GM20431 (cell line): Measurements from ENCODE around the gene AFTPH.

Source experiments
- in situ Hi-C: fragments of 300-500 bp; cut with MseI, MboI; formaldehyde crosslinking; loops from one replicate; pipeline ENCODE4 v1.15.0; 2020; ENCODE audit warnings: low sequenced_read_pairs; ENCODE audit not compliant: unreplicated experiment

The AFTPH gene

GRCh38 chr2:64581777-64582539 lies 57.8 kb downstream of the AFTPH start:
- in situ Hi-C loops: no loop called here

DNA sequence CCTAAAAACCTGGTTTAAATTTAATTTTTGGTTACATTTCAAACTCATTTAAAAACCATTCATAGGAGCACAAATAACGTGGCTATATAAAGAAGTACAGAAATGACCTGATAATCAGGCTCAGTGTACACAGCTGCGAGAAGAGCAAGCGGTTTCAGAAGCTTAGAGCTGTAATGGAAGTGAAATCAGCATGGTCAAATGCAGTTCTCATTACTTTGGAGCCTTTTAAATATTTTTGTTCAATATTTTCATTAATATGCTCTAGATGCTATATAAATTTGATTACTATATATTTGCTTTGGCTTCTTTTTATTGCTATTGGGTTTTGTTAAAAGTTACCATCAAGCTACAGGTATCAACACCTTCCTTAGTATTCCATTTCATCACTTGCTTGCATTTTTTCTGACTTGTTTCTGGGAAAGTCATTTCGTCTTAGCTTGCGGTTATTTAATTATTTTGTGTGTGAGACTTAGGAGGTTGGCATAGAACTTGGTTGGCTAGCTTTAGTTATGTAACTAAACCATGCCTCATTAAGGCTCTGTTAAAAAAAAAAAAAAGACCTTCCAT lies 58.7 kb downstream of the AFTPH start:
- in situ Hi-C loops: no loop called here

- in situ Hi-C loops: no loop called here
These were observed 61.9 kb downstream of the AFTPH start for GRCh38 chr2:64586054-64586453.

DNA sequence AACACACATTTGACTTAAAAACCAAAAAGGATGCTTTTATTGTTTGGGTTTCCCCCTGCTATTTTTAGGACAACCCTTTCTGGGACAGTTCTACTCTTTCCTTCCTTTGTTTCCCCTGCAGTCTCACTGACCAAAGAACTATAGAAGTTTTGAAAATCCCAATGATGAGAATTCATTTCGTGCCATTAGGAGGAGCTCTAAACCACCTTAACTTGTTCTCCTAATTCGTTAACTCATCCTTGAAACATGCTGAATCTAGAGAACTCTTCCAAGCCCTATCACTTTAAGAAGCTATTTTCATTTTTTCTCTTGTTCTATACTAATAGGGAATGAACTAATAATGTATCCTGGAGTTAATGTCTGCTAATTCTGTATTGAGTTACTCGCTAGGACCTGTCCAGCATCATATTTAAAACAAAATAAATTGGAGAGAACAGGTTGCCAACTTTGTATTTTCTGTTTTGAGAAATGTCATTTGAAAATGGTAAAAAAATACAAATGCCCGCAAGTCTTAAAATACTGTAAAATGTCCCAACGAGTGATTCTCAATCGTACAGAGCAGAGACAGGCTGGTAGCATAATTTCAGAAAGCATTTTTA lies 62.9 kb downstream of the AFTPH start:
- in situ Hi-C loops: no loop called here

DNA sequence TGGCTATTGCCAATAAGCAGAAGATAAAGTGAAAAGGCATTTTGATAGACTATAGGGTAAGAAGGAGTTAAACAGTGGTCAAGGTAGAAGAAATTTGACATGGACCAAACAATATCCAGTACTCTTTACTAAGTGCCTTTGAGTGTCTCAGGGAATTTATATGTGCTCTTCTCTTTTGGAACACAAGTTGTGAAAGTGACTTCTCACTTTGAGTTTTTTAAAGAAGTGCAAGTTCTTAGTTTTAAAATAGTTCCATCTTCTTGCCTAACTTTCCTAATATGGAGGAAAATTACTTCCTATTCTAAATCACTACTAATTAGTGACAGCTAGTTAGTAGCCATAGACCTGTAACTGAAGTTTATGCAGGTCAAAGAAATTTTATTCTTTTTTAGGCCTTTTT lies 63.4 kb downstream of the AFTPH start:
- in situ Hi-C loops: no loop called here

DNA sequence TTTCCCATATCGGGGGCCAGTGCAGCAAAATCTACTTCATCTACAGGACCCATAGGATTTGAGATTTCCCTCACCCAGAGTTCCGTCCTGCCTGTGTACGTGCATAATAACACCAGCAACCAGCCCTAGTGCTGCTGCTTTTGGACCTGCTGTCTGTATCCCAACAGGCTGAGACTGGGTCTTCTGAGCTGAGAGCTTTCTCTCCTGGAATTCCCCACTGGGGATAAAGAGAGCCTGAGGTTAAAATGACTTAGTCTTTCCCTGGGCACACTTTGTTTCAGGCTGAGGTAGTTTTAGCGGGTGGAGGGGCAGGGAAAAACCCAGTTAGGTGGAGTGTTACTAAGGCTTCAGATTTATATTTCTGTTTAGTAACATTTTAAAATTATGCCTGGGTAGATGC lies 67.1 kb downstream of the AFTPH start:
- in situ Hi-C loops: no loop called here

- in situ Hi-C loops: no loop called here
These were observed 69.0 kb downstream of the AFTPH start for GRCh38 chr2:64593035-64593655.

GRCh38 chr2:64594226-64594989 lies 70.3 kb downstream of the AFTPH start:
- in situ Hi-C loops: no loop called here

GRCh38 chr2:64595397-64596176 lies 71.5 kb downstream of the AFTPH start:
- in situ Hi-C loops: no loop called here

DNA sequence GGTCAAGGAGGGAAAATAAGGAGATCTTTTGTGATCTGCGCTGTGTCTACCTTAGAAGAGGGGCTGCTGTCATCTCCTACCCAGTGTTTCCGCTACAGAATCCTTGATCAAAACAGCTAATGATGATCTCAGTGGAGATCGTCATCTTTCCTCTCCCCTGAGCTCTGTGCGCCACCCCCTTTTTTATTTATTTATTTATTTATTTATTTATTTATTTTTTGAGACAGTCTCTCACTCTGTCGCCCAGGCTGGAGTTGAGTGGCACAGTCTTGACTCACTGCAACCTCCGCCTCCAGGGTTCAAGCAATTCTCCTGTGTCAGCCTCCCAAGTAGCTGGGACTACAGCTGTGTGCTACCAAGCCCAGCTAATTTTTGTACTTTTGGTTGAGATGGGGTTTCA lies 74.1 kb downstream of the AFTPH start:
- in situ Hi-C loops: no loop called here

- in situ Hi-C loops: no loop called here
These were observed 75.3 kb downstream of the AFTPH start for GRCh38 chr2:64599469-64599868.

GRCh38 chr2:64601034-64601754 lies 77.1 kb downstream of the AFTPH start:
- in situ Hi-C loops: loop anchor here (25.0 kb wide), 1 partner anchor 261 kb away; no protein-coding TSS in a partner anchor

- in situ Hi-C loops: loop anchor here (25.0 kb wide), 1 partner anchor 260 kb away; no protein-coding TSS in a partner anchor
These were observed 77.8 kb downstream of the AFTPH start for GRCh38 chr2:64601785-64602391.

DNA sequence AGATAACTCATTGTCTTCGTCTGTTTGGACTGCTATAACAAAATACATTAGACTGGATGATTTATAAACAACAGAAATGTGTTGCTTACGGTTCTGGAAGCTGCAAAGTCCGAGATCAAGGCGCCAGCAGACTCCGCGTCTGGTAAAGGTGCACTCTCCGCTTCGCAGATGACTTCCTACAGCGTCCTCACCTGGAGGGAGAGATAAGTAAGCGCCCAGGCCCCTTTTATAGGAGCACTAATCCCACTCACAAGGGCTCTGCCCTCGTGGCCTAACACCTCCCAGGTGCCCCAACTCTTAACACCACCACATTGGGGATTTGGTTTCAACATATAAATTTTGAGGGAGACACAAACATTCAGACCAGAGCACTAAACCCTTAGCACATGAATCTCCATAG lies 78.3 kb downstream of the AFTPH start:
- in situ Hi-C loops: loop anchor here (25.0 kb wide), 1 partner anchor 260 kb away; no protein-coding TSS in a partner anchor

- in situ Hi-C loops: loop anchor here (25.0 kb wide), 1 partner anchor 258 kb away; no protein-coding TSS in a partner anchor
These were observed 80.0 kb downstream of the AFTPH start for GRCh38 chr2:64604155-64604554.

DNA sequence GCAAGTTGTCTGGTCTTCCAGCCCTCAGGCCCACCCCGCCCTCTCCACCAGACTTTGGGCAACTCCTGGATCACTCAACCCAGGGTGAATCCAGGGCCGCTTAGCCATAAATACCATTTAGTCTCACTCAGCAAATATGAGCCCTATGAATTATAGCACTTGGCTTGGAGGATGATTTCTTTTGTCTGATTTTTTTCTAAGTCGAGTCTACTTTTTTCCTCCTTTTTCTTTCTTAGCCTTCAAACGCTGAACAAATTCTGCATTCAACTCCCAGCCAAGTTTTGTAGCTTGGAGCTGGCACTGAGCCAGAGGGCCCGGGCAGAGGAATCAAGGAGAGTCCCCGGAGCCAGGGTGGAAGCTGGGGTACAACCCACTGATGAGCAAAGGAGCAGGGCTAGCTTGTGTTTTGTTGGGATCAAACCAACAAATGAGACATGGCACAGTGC lies 80.9 kb downstream of the AFTPH start:
- in situ Hi-C loops: loop anchor here (25.0 kb wide), 1 partner anchor 257 kb away; no protein-coding TSS in a partner anchor

DNA sequence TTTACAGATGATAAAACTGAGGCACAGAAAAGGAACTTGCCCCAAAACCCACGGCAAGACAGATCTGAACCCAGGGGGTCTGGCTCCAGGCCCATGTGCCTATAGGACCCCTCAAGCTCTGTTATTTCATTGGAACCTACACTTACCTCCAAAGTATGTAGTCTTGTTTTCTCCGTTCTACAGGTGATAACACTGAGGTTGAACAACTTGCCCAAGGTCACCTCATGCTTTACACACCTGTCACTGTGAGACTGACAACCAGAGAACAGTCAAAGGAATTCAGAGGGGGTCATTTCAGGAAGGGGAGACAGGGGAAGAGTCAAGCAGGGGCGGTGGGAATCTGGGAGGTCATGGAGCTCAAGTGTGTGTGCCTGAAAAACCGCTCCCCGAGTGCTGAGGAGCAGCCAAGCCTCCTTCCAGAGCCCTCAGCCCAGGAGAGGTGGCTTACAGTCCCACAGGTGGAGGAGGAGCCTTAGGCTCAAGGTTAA lies 81.9 kb downstream of the AFTPH start:
- in situ Hi-C loops: loop anchor here (25.0 kb wide), 1 partner anchor 256 kb away; no protein-coding TSS in a partner anchor
